DMS53 treated with DMSO at 0.1 percent for 48 hours (cell line): ENCODE data around the gene GAS2L2.
A peak's percentile ranks its signal among the peaks of the same experiment; 100 is the strongest.

Experiments
- DNase-seq: peaks from one replicate; lab custom pipeline; 2025; ENCODE audit not compliant: unreplicated experiment; lab: John Stamatoyannopoulos, UW

GAS2L2 gene

GRCh38 chr17:35752945-35753764, at the start of gene GAS2L2:
Gene GAS2L2 (minus strand): TSS chr17:35753239. CDS start chr17:35752850, 389 bp downstream.
- no peak for DNase-seq

- DNase-seq: no peak
These were observed 48.7 kb upstream of the GAS2L2 start for GRCh38 chr17:35801583-35802224.

GRCh38 chr17:35799942-35800341, 46.9 kb upstream of the GAS2L2 start:
- no peak for DNase-seq

- DNase-seq: no peak
These were observed 44.9 kb upstream of the GAS2L2 start for GRCh38 chr17:35797918-35798317.

- no peak for DNase-seq
These were observed 44.3 kb upstream of the GAS2L2 start for GRCh38 chr17:35797370-35797769.

- DNase-seq: no peak
These were observed 43.9 kb upstream of the GAS2L2 start for GRCh38 chr17:35796942-35797341.

GRCh38 chr17:35795871-35796265, 42.8 kb upstream of the GAS2L2 start:
- DNase-seq: no peak

- peak; percentile 2 for DNase-seq
These were observed 42.2 kb upstream of the GAS2L2 start, which contains the start of gene MMP28 for GRCh38 chr17:35795007-35795870. Gene MMP28 (minus strand): TSS chr17:35795641. CDS start chr17:35795377, 264 bp downstream.

GRCh38 chr17:35793257-35793656, 40.2 kb upstream of the GAS2L2 start:
- no peak for DNase-seq

GRCh38 chr17:35791681-35792350, 38.8 kb upstream of the GAS2L2 start:
- DNase-seq: no peak

- DNase-seq: no peak
These were observed 37.8 kb upstream of the GAS2L2 start for GRCh38 chr17:35790841-35791240.

- DNase-seq: no peak
These were observed 35.7 kb upstream of the GAS2L2 start for GRCh38 chr17:35788477-35789368.

- DNase-seq: no peak
These were observed 33.9 kb upstream of the GAS2L2 start for GRCh38 chr17:35786941-35787432.

- DNase-seq: no peak
These were observed 31.9 kb upstream of the GAS2L2 start for GRCh38 chr17:35784895-35785294.

GRCh38 chr17:35780950-35781349, 27.9 kb upstream of the GAS2L2 start:
- no peak for DNase-seq

- DNase-seq: no peak
These were observed 25.7 kb upstream of the GAS2L2 start for GRCh38 chr17:35778641-35779196.

- no peak for DNase-seq
These were observed 22.5 kb upstream of the GAS2L2 start for GRCh38 chr17:35775583-35775982.

- DNase-seq: no peak
These were observed 22.0 kb upstream of the GAS2L2 start for GRCh38 chr17:35775039-35775438.

- DNase-seq: no peak
These were observed 21.5 kb upstream of the GAS2L2 start for GRCh38 chr17:35774499-35774898.
